Measurements from ENCODE around the gene CDK14. TPM values are rescaled to one million over a fixed set of nuclear protein-coding genes. Genes with fewer than 3 reads are reported as not detected.

CDK14 gene
- total RNA-seq, 1 donor: 11.1 TPM

- H3K4me1 ChIP-seq (ENCODE audit: insufficient read depth, low read length): no peaks in the 10 kb centered on the region
- H3K27me3 ChIP-seq (ENCODE audit: insufficient read depth, low read length): no peaks in the 10 kb centered on the region
- H3K4me3 ChIP-seq (ENCODE audit: low read length): no peak overlapping the region
Measured at GRCh38 chr7:90817151-90817550, 221.0 kb downstream of the CDK14 start.

GRCh38 chr7:90817846-90818245, 221.7 kb downstream of the CDK14 start:
- H3K4me1 ChIP-seq (ENCODE audit: insufficient read depth, low read length): no peaks in the 10 kb centered on the region
- no peak overlapping the region for H3K4me3 ChIP-seq (ENCODE audit: low read length)
- no peaks in the 10 kb centered on the region for H3K27me3 ChIP-seq (ENCODE audit: insufficient read depth, low read length)
- no peaks in the 10 kb centered on the region for H3K9me3 ChIP-seq (ENCODE audit: low read depth, low read length)

More at GRCh38 chr7:90817151-90817550, 221.0 kb downstream of the CDK14 start:
- H3K9me3 ChIP-seq (ENCODE audit: low read depth, low read length): no peaks in the 10 kb centered on the region

GRCh38 chr7:90818341-90818740, 222.2 kb downstream of the CDK14 start:
- Histone ChIP-seq H3K27me3 (ENCODE audit: insufficient read depth, low read length) (no peaks in the 10 kb centered on the region), H3K4me1 (ENCODE audit: insufficient read depth, low read length) (no peaks in the 10 kb centered on the region), H3K4me3 (ENCODE audit: low read length) (no peak overlapping the region), H3K9me3 (ENCODE audit: low read depth, low read length) (no peaks in the 10 kb centered on the region)

GRCh38 chr7:90821961-90822620, 226.0 kb downstream of the CDK14 start:
- no peaks in the 10 kb centered on the region for H3K4me1 ChIP-seq (ENCODE audit: insufficient read depth, low read length)
- H3K4me3 ChIP-seq (ENCODE audit: low read length): no peak overlapping the region
- H3K9me3 ChIP-seq (ENCODE audit: low read depth, low read length): no peaks in the 10 kb centered on the region
- no peaks in the 10 kb centered on the region for H3K27me3 ChIP-seq (ENCODE audit: insufficient read depth, low read length)

GRCh38 chr7:90824386-90825307, 228.5 kb downstream of the CDK14 start:
- Histone ChIP-seq H3K4me1 (ENCODE audit: insufficient read depth, low read length) (no peaks in the 10 kb centered on the region), H3K9me3 (ENCODE audit: low read depth, low read length) (no peaks in the 10 kb centered on the region), H3K27me3 (ENCODE audit: insufficient read depth, low read length) (no peaks in the 10 kb centered on the region)

GRCh38 chr7:90825779-90826178, 229.7 kb downstream of the CDK14 start:
- Histone ChIP-seq H3K4me1 (ENCODE audit: insufficient read depth, low read length) (no peaks in the 10 kb centered on the region), H3K9me3 (ENCODE audit: low read depth, low read length) (no peaks in the 10 kb centered on the region), H3K4me3 (ENCODE audit: low read length) (no peak overlapping the region), H3K27me3 (ENCODE audit: insufficient read depth, low read length) (no peaks in the 10 kb centered on the region)

More at GRCh38 chr7:90824386-90825307, 228.5 kb downstream of the CDK14 start:
- H3K4me3 ChIP-seq (ENCODE audit: low read length): no peak overlapping the region

- Histone ChIP-seq H3K4me3 (ENCODE audit: low read length) (no peak overlapping the region), H3K27me3 (ENCODE audit: insufficient read depth, low read length) (no peaks in the 10 kb centered on the region), H3K4me1 (ENCODE audit: insufficient read depth, low read length) (no peaks in the 10 kb centered on the region), H3K9me3 (ENCODE audit: low read depth, low read length) (no peaks in the 10 kb centered on the region)
Measured at GRCh38 chr7:90828601-90829000, 232.5 kb downstream of the CDK14 start.

- no peaks in the 10 kb centered on the region for H3K4me1 ChIP-seq (ENCODE audit: insufficient read depth, low read length)
- H3K27me3 ChIP-seq (ENCODE audit: insufficient read depth, low read length): no peaks in the 10 kb centered on the region
- H3K9me3 ChIP-seq (ENCODE audit: low read depth, low read length): no peaks in the 10 kb centered on the region
- no peak overlapping the region for H3K4me3 ChIP-seq (ENCODE audit: low read length)
Measured at GRCh38 chr7:90830308-90830707, 234.2 kb downstream of the CDK14 start.

- no peaks in the 10 kb centered on the region for H3K27me3 ChIP-seq (ENCODE audit: insufficient read depth, low read length)
- H3K4me3 ChIP-seq (ENCODE audit: low read length): no peak overlapping the region
- H3K4me1 ChIP-seq (ENCODE audit: insufficient read depth, low read length): no peaks in the 10 kb centered on the region
- no peaks in the 10 kb centered on the region for H3K9me3 ChIP-seq (ENCODE audit: low read depth, low read length)
Measured at GRCh38 chr7:90832726-90833125, 236.6 kb downstream of the CDK14 start.

- no peaks in the 10 kb centered on the region for H3K27me3 ChIP-seq (ENCODE audit: insufficient read depth, low read length)
- no peaks in the 10 kb centered on the region for H3K9me3 ChIP-seq (ENCODE audit: low read depth, low read length)
- H3K4me3 ChIP-seq (ENCODE audit: low read length): no peak overlapping the region
- no peaks in the 10 kb centered on the region for H3K4me1 ChIP-seq (ENCODE audit: insufficient read depth, low read length)
Measured at GRCh38 chr7:90833443-90833842, 237.3 kb downstream of the CDK14 start.

- Histone ChIP-seq H3K27me3 (ENCODE audit: insufficient read depth, low read length) (no peaks in the 10 kb centered on the region), H3K4me1 (ENCODE audit: insufficient read depth, low read length) (no peaks in the 10 kb centered on the region), H3K9me3 (ENCODE audit: low read depth, low read length) (no peaks in the 10 kb centered on the region), H3K4me3 (ENCODE audit: low read length) (no peak overlapping the region)
Measured at GRCh38 chr7:90834771-90835170, 238.7 kb downstream of the CDK14 start.

- Histone ChIP-seq H3K4me3 (ENCODE audit: low read length) (no peak overlapping the region), H3K27me3 (ENCODE audit: insufficient read depth, low read length) (no peaks in the 10 kb centered on the region), H3K4me1 (ENCODE audit: insufficient read depth, low read length) (no peaks in the 10 kb centered on the region), H3K9me3 (ENCODE audit: low read depth, low read length) (no peaks in the 10 kb centered on the region)
Measured at GRCh38 chr7:90835861-90836260, 239.7 kb downstream of the CDK14 start.

GRCh38 chr7:90836937-90837336, 240.8 kb downstream of the CDK14 start:
- Histone ChIP-seq H3K27me3 (ENCODE audit: insufficient read depth, low read length) (no peaks in the 10 kb centered on the region), H3K4me3 (ENCODE audit: low read length) (no peak overlapping the region), H3K9me3 (ENCODE audit: low read depth, low read length) (no peaks in the 10 kb centered on the region), H3K4me1 (ENCODE audit: insufficient read depth, low read length) (no peaks in the 10 kb centered on the region)

GRCh38 chr7:90838799-90839198, 242.7 kb downstream of the CDK14 start:
- H3K4me3 ChIP-seq (ENCODE audit: low read length): no peak overlapping the region
- no peaks in the 10 kb centered on the region for H3K9me3 ChIP-seq (ENCODE audit: low read depth, low read length)
- no peaks in the 10 kb centered on the region for H3K27me3 ChIP-seq (ENCODE audit: insufficient read depth, low read length)
- no peaks in the 10 kb centered on the region for H3K4me1 ChIP-seq (ENCODE audit: insufficient read depth, low read length)

GRCh38 chr7:90839316-90839715, 243.2 kb downstream of the CDK14 start:
- H3K9me3 ChIP-seq (ENCODE audit: low read depth, low read length): no peaks in the 10 kb centered on the region
- H3K4me1 ChIP-seq (ENCODE audit: insufficient read depth, low read length): no peaks in the 10 kb centered on the region
- H3K4me3 ChIP-seq (ENCODE audit: low read length): no peak overlapping the region
- no peaks in the 10 kb centered on the region for H3K27me3 ChIP-seq (ENCODE audit: insufficient read depth, low read length)

Data from mononuclear cell (primary cell).